ENCODE results near the gene TMEM100.

DNA sequence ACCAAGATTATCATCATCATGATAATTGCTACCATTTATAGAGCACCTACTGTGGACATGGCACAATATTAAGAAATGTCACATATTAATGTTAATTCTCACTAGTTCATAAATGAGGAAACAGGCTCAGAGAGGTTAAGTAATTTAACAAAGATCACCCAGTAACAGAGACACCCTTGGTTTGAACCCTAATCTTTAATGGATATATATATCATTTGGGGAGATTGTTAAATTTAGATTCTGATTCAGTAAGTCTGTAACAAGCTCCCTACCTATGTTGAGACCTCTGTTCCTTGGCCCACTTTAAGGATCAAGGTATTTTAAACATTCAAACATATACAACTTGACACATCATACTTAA is 804 bp upstream of the TMEM100 start:
- TF ChIP-seq, protein P1, sequence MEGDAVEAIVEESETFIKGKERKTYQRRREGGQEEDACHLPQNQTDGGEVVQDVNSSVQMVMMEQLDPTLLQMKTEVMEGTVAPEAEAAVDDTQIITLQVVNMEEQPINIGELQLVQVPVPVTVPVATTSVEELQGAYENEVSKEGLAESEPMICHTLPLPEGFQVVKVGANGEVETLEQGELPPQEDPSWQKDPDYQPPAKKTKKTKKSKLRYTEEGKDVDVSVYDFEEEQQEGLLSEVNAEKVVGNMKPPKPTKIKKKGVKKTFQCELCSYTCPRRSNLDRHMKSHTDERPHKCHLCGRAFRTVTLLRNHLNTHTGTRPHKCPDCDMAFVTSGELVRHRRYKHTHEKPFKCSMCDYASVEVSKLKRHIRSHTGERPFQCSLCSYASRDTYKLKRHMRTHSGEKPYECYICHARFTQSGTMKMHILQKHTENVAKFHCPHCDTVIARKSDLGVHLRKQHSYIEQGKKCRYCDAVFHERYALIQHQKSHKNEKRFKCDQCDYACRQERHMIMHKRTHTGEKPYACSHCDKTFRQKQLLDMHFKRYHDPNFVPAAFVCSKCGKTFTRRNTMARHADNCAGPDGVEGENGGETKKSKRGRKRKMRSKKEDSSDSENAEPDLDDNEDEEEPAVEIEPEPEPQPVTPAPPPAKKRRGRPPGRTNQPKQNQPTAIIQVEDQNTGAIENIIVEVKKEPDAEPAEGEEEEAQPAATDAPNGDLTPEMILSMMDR (conservative IDR thresholded peaks at IDR 0.05; ENCODE audit: low read length), result no peak
- TF ChIP-seq EZH2phosphoT487 (IDR thresholded peaks at IDR 0.05; ENCODE audit: borderline replicate concordance), result no peak

Data from Loucy (cell line).